Thoracic aorta (tissue), 2 donors: ENCODE data around the gene GJB5. TPM values are rescaled to one million over a fixed set of nuclear protein-coding genes. Genes with fewer than 3 reads are reported as not detected.
"Not testable (repeated sequence)": the region's sequence is repeated elsewhere in the genome, so short reads cannot be mapped to it uniquely, and the experiment has no call there.

ENCODE experiments used
- ATAC-seq: fragments of 150-250 bp; one replicate; pipeline ENCODE4 v1.8.0; 2017; ENCODE audit warnings: low read depth; ENCODE audit not compliant: insufficient number of reproducible peaks, low FRiP score
- DNase-seq: peaks from one replicate; pipeline ENCODE4 v3.0.0-alpha.2; 2020; ENCODE audit warnings: low spot score
- H3K27ac ChIP-seq, 2 donors: fragments of 200-600 bp; sonication (generic); 1 replicate in 1 of 2; 2 replicates in 1 of 2; pipeline ENCODE4 v1.5.1; 2016; ENCODE audit warnings: mild to moderate bottlenecking in 2 of 2, moderate library complexity in 2 of 2
- H3K27me3 ChIP-seq: fragments of 200-600 bp; sonication (generic); replicated peaks from 2 replicates; pipeline ENCODE4 v1.6.0; 2016; ENCODE audit warnings: mild to moderate bottlenecking; ENCODE audit not compliant: insufficient read depth
- H3K36me3 ChIP-seq: fragments of 200-600 bp; sonication (generic); one replicate; pipeline ENCODE4 v1.5.1; 2016
- H3K4me1 ChIP-seq, 2 donors: fragments of 200-600 bp; sonication (generic); 1 replicate in 1 of 2; 2 replicates in 1 of 2; pipeline versions ENCODE4 v1.5.1 to v1.6.0; 2016; ENCODE audit warnings: low read depth in 2 of 2, mild to moderate bottlenecking in 1 of 2; ENCODE audit not compliant: control insufficient read depth in 1 of 2
- H3K4me3 ChIP-seq: fragments of 200-600 bp; sonication (generic); 2 replicates; pipeline ENCODE4 v1.5.1; 2016; ENCODE audit warnings: mild to moderate bottlenecking
- H3K9me3 ChIP-seq: fragments of 200-600 bp; sonication (generic); 2 replicates; pipeline ENCODE4 v1.5.1; 2016
- total RNA-seq, 2 donors: library from RNA; depleted of rRNA; stranded (reverse); fragments of >200 nt; gene quantifications; one replicate each; pipeline versions ENCODE4 v1.1.0 to v1.2.3, GENCODE V29; 2016
- TF ChIP-seq, protein P1 (sequence below): fragments of 200-600 bp; sonication (generic); IDR thresholded peaks from one replicate; pipeline ENCODE4 v1.5.1; 2019; ENCODE audit warnings: antibody characterized with exemption

Gene GJB5
- total RNA-seq, 2 donors from 2014 or later: not detected

DNA sequence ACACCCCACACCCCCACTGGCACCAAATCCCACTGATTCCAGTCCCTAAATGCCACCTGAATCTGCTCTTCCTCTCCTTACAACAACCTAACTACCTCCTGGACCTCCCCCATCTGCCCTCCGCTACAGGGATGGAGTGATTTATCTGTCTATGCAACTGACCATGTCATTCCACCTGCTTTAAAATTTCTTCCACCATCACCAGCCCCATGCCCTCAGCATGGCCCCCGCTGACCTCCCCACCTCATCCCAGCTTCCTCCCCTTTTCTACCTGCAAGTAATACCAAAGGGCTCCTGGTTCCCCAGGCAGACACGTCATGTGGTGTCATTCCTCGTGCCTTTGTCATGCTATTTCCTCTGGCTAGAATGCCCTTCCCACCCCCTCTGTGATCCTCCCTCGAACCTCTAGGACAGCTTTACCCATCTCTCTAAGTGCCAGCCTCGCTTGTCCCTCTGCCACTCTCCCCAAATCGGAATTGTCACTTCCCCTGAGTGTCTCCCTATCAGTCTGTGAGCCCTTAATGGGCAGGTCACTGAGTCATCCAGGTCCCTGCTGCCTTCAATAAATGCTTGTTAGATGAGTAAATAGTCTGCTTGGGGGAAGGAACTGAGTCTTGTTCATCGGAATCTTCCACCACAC is 8.4 kb downstream of the GJB5 start:
- H3K4me1 ChIP-seq: no peaks in the 10 kb centered on the region
- TF ChIP-seq, protein P1, sequence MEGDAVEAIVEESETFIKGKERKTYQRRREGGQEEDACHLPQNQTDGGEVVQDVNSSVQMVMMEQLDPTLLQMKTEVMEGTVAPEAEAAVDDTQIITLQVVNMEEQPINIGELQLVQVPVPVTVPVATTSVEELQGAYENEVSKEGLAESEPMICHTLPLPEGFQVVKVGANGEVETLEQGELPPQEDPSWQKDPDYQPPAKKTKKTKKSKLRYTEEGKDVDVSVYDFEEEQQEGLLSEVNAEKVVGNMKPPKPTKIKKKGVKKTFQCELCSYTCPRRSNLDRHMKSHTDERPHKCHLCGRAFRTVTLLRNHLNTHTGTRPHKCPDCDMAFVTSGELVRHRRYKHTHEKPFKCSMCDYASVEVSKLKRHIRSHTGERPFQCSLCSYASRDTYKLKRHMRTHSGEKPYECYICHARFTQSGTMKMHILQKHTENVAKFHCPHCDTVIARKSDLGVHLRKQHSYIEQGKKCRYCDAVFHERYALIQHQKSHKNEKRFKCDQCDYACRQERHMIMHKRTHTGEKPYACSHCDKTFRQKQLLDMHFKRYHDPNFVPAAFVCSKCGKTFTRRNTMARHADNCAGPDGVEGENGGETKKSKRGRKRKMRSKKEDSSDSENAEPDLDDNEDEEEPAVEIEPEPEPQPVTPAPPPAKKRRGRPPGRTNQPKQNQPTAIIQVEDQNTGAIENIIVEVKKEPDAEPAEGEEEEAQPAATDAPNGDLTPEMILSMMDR: no peak
- no peaks in the 10 kb centered on the region for H3K27me3 ChIP-seq
- ATAC-seq: no peak
- no peaks in the 10 kb centered on the region for H3K9me3 ChIP-seq
- H3K4me3 ChIP-seq: no peak overlapping the region
- no peaks in the 10 kb centered on the region for H3K36me3 ChIP-seq
- no peak for DNase-seq
- H3K27ac ChIP-seq: no peak overlapping the region

DNA sequence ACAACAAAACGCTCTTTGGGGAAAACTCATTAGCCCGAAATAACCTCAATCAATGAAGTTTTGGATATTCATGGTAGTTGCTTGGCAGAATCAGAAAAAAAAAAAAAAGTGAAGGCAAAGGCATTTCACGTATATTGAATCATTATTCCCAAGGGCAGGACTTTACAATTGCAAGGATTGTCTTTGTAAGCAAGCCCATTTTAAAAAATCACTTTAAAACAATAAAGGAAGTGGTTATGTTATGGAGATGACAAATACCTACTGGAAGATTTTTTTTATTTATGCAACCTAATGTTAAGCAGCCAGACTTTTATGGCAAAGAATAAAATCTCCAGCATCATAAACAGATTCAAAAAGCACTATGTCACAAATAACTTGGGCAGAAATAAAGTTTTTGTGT is 14.0 kb downstream of the GJB5 start:
- no peaks in the 10 kb centered on the region for H3K36me3 ChIP-seq
- H3K27ac ChIP-seq: no peak overlapping the region
- ATAC-seq (no peak), DNase-seq (no peak)
- H3K4me1 ChIP-seq: no peaks in the 10 kb centered on the region
- H3K27me3 ChIP-seq: no peaks in the 10 kb centered on the region
- TF ChIP-seq, protein P1: no peak
- no peak overlapping the region for H3K4me3 ChIP-seq
- no peaks in the 10 kb centered on the region for H3K9me3 ChIP-seq

DNA sequence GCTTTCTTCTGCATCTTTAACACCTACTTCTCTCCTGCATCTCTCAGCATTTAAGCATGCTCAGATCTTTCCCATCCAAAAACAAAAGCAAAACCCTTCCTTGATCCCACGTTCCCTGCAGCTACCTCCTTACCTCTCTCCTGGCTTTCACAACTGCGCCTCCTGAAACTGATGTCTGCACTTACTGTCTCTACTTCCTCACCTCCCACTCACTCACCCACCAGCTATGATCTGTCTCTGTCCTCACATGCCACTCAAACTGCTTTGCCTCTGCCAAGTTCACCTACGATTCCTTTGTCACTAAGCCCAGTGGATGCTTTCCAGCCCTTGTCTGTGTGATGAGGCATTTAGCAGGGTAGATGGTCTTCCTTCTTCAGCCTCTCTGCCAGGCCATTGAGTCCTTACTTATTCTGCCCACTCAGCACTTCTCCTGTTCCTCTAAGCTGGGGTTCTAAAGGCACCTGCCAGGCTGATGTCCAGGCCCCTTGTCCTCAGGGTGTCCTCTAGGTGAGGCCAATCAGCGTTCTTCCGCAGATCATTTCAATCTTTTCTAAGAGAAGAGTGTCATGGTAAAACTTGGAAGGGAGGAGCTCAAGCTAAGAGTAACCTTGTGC is 16.2 kb downstream of the GJB5 start:
- Histone ChIP-seq H3K27ac (no peak overlapping the region), H3K9me3 (no peaks in the 10 kb centered on the region), H3K4me1 (no peaks in the 10 kb centered on the region), H3K4me3 (no peak overlapping the region), H3K36me3 (no peaks in the 10 kb centered on the region), H3K27me3 (no peaks in the 10 kb centered on the region)
- no peak for DNase-seq
- ATAC-seq: no peak
- TF ChIP-seq, protein P1: no peak

DNA sequence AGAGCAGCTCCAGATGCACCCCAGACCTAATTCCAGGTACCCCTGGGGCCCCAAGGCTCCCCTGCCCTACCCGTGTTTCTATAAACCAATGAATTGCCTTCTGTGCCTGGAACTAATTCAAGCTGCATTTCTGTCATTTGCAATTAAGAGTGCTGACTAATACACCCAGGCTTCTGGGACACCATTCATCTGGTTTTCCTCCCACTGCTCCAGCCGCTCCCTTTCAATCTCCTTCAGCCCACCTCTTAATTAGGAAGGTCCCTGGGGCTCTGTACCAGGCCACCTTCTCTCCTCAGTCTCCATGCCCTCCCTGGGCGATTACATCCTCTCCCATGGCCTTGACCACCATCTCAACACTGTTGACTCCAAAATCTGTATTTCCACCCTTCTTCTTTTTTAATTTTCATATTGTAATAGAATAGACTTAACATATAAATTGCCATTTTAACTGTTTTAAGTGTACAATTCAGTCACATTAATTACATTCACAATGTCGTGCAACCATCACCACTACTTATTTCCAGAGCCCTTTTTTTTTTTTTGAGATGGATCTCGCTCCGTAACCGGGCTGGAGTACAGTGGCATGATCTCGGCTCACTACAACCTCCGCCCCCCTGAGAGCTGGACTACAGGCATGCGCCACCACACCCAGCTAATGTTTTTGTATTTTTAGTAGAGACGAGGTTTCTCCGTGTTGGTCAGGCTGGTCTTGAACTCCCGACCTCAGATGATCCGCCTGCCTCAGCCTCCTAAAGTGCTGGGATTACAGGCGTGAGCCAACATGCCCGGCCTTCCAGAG is 16.9 kb downstream of the GJB5 start:
- Histone ChIP-seq H3K27ac (no peak overlapping the region), H3K27me3 (no peaks in the 10 kb centered on the region), H3K4me1 (no peaks in the 10 kb centered on the region), H3K9me3 (no peaks in the 10 kb centered on the region), H3K4me3 (no peak overlapping the region), H3K36me3 (no peaks in the 10 kb centered on the region)
- ATAC-seq (no peak), DNase-seq (no peak)
- TF ChIP-seq, protein P1: no peak

DNA sequence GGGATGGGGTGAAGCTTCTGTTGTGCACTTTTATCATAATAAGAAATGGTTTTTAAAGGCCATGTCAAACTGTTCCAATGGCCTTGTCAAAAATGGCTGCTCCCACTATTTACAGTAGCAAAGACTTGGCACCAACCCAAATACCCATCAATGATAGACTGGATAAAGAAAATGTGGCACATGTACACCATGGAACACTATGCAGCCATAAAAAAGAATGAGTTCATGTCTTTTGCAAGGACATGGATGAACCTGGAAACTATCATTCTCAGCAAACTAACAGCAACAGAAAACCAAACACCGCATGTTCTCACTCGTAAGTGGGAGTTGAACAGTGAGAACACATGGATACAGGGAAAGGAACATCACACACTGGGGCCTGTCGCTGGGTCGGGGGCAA is 18.3 kb downstream of the GJB5 start:
- H3K27me3 ChIP-seq, ATAC-seq, H3K9me3 ChIP-seq, DNase-seq, H3K36me3 ChIP-seq, H3K27ac ChIP-seq, H3K4me3 ChIP-seq, H3K4me1 ChIP-seq: not testable (repeated sequence)
